ENCODE results near the gene PLEKHH2.

DNA sequence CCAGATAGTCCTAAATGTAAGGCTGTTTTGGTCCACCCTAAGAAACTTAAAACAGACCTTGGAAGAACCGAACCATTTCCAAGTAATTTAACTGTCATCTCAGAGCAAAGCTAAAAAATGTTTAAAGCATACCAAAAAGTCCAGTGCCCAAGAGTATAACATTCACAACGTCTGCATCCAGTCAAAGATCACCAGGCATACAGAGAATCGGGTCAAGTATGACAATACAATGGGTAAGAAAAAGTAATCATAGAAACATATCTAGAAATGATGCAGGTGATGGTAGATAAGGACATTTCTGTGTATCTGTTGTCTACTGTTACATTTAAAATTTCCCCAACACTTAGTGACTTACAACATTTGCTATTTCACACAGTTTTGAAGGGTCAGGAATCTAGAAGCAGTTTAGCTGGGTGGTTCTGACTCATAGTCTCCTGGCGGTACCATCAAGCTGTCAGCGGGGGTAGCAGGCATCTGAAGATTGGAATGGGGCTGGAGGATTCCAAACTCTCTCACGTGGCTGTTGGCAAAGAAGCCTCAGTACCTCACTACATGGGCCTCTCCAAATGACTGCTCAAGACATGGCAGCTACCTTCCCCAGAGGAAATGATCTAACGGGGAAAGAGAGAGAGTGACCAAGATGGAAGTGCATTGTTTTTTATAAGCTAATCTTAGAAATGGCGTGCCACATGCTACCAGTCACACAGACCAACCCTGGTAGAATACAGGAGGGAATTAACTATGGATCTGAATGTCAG, 100.2 kb downstream of the PLEKHH2 start:
- TF ChIP-seq GATA2 (IDR thresholded peaks at IDR 0.05; ENCODE audit: low read depth, low read length), result no peak
- TF ChIP-seq GATA3 (IDR thresholded peaks at IDR 0.05; ENCODE audit: low read depth, low read length), result no peak
